NCI-H1694 treated with DMSO at 0.1 percent for 48 hours (cell line): ENCODE measurements around the gene CHMP6.

Experiments used
- DNase-seq: peaks from one replicate; lab custom pipeline; 2025; lab: John Stamatoyannopoulos, UW

CHMP6 gene

GRCh38 chr17:80956321-80957190, 35.1 kb upstream of the CHMP6 start:
- no peak for DNase-seq

- DNase-seq, result no peak
These were observed 34.1 kb upstream of the CHMP6 start for GRCh38 chr17:80957461-80957941.

- peak; percentile 11 for DNase-seq
These were observed 32.2 kb upstream of the CHMP6 start for GRCh38 chr17:80959330-80960036.

GRCh38 chr17:80960037-80960796, 31.4 kb upstream of the CHMP6 start:
- DNase-seq, result no peak

GRCh38 chr17:80960797-80961452, 30.7 kb upstream of the CHMP6 start:
- DNase-seq, result no peak

- peak; percentile 24 for DNase-seq
These were observed 29.9 kb upstream of the CHMP6 start for GRCh38 chr17:80961541-80962330.

- no peak for DNase-seq
These were observed 29.0 kb upstream of the CHMP6 start for GRCh38 chr17:80962356-80963329.

- DNase-seq, result no peak
These were observed 27.7 kb upstream of the CHMP6 start for GRCh38 chr17:80963812-80964543.

GRCh38 chr17:80964544-80964856, 27.1 kb upstream of the CHMP6 start:
- no peak for DNase-seq

- DNase-seq, result no peak
These were observed 26.6 kb upstream of the CHMP6 start for GRCh38 chr17:80964859-80965580.

GRCh38 chr17:80965606-80966005, 26.0 kb upstream of the CHMP6 start:
- DNase-seq, result no peak

GRCh38 chr17:80967404-80967872, 24.2 kb upstream of the CHMP6 start:
- DNase-seq, result no peak

- peak; percentile 94 for DNase-seq
These were observed 23.0 kb upstream of the CHMP6 start for GRCh38 chr17:80968602-80969029.

- DNase-seq, result peak; percentile 80
These were observed 22.5 kb upstream of the CHMP6 start for GRCh38 chr17:80969030-80969673.

- no peak for DNase-seq
These were observed 22.0 kb upstream of the CHMP6 start for GRCh38 chr17:80969674-80970043.

GRCh38 chr17:80970044-80970761, 21.4 kb upstream of the CHMP6 start:
- DNase-seq, result peak; percentile 46
